Activated CD4-positive, alpha-beta memory T cell treated with anti-CD3 and anti-CD28 coated beads for 36 hours (primary cell): Measurements from ENCODE around the gene GFOD1. TPM values are rescaled to one million over a fixed set of nuclear protein-coding genes. Genes with fewer than 3 reads are reported as not detected.

Experiments
- CTCF ChIA-PET: fragments of 350-600 bp; sonication (Branson Sonifier 250); formaldehyde crosslinking; loops from one replicate; lab custom pipeline; 2021; ENCODE audit warnings: antibody characterized with exemption, inconsistent platforms; lab: Charles Lee
- POLR2A ChIA-PET: fragments of 350-600 bp; sonication (Branson Sonifier 250); formaldehyde crosslinking; loops from one replicate; lab custom pipeline; 2021; ENCODE audit warnings: antibody characterized with exemption; lab: Charles Lee
- DNase-seq: peaks from one replicate; pipeline ENCODE4 v3.0.0-alpha.2; 2020
- H3K27ac Mint-ChIP-seq: one replicate; pipeline ENCODE4 v1.8.0; 2021; ENCODE audit warnings: mixed read lengths
- H3K27me3 Mint-ChIP-seq: one replicate; pipeline ENCODE4 v1.8.0; 2021; ENCODE audit warnings: mixed read lengths
- H3K36me3 Mint-ChIP-seq: one replicate; pipeline ENCODE4 v1.8.0; 2021; ENCODE audit warnings: mixed read lengths
- H3K4me1 Mint-ChIP-seq: one replicate; pipeline ENCODE4 v1.8.0; 2021; ENCODE audit warnings: low read depth, mixed read lengths
- H3K4me3 Mint-ChIP-seq: one replicate; pipeline ENCODE4 v1.8.0; 2021; ENCODE audit warnings: mild to moderate bottlenecking, mixed read lengths
- H3K9me3 Mint-ChIP-seq: one replicate; pipeline ENCODE4 v1.8.0; 2021; ENCODE audit warnings: mixed read lengths
- intact Hi-C: fragments of 100-400 bp; cut with micrococcal nuclease; formaldehyde crosslinking; loops from one replicate; pipeline ENCODE4 v1.15.1; 2023
- total RNA-seq, 2 experiments: library from RNA; stranded (reverse); gene quantifications; one replicate each; pipeline ENCODE4 v1.2.3, GENCODE V29; 2021

GFOD1 gene
- total RNA-seq, 2 experiments from 2014 or later = 2.3 to 2.4 TPM

DNA sequence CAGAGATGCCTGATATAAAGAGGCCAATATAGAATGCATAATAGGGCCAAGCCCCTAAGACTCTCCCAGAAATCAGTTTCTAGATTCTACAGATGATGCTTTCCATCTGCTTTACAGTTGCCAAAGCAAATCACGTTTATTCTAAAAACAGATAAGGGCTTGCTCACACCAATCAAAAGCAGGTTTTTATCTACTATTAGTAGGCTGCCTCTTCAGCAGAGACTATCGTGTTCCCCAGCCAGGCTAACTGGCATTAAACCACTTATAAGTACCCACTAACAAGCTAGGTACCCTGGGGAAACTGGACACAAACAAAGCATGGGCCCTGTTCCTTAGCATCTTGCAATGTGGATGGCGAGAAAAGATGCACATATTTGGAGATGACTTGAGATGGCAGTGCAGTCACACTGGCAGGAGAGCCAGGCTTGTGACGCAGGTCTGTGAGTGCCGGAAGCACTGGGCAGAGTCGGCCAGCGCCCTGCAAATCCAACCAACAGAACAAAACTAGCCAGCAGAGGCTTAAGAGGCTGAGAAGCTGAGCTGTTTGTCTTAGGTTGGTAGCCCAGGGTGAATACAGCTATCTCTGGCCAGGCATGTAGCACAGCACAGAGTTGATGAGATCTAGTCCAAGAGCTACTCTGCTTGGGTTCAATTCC, 73.4 kb downstream of the GFOD1 start:
- Mint-ChIP-seq H3K4me3 (no peak overlapping the region), H3K4me1 (no peaks in the 10 kb centered on the region), H3K36me3 (no peaks in the 10 kb centered on the region), H3K27ac (no peak overlapping the region), H3K9me3 (no peaks in the 10 kb centered on the region), H3K27me3 (no peaks in the 10 kb centered on the region)
- POLR2A ChIA-PET = no interaction called here
- CTCF ChIA-PET = no interaction called here
- intact Hi-C loops = no loop called here
- DNase-seq = no peak

GRCh38 chr6:13413466-13413862, 73.9 kb downstream of the GFOD1 start:
- H3K9me3 Mint-ChIP-seq = no peaks in the 10 kb centered on the region
- POLR2A ChIA-PET = no interaction called here
- intact Hi-C loops = no loop called here
- no peaks in the 10 kb centered on the region for H3K36me3 Mint-ChIP-seq
- DNase-seq = no peak
- CTCF ChIA-PET = no interaction called here
- H3K4me3 Mint-ChIP-seq = no peak overlapping the region
- H3K27ac Mint-ChIP-seq = no peak overlapping the region
- H3K4me1 Mint-ChIP-seq = no peaks in the 10 kb centered on the region
- H3K27me3 Mint-ChIP-seq = no peaks in the 10 kb centered on the region

GRCh38 chr6:13412639-13413465, 74.5 kb downstream of the GFOD1 start:
- Mint-ChIP-seq H3K36me3 (no peaks in the 10 kb centered on the region), H3K27me3 (no peaks in the 10 kb centered on the region), H3K4me1 (no peaks in the 10 kb centered on the region), H3K9me3 (no peaks in the 10 kb centered on the region), H3K4me3 (no peak overlapping the region), H3K27ac (no peak overlapping the region)
- intact Hi-C loops = no loop called here
- POLR2A ChIA-PET = no interaction called here
- CTCF ChIA-PET = no interaction called here
- DNase-seq = no peak

- H3K27me3 Mint-ChIP-seq = no peaks in the 10 kb centered on the region
- intact Hi-C loops = no loop called here
- DNase-seq = no peak
- ChIA-PET POLR2A (no interaction called here), CTCF (interaction anchor here (0.8 kb wide), 1 partner anchor 61 kb away, joined by 3 read pairs; no protein-coding TSS in a partner anchor)
- H3K4me1 Mint-ChIP-seq = no peaks in the 10 kb centered on the region
- no peaks in the 10 kb centered on the region for H3K9me3 Mint-ChIP-seq
- no peak overlapping the region for H3K4me3 Mint-ChIP-seq
- H3K36me3 Mint-ChIP-seq = no peaks in the 10 kb centered on the region
- no peak overlapping the region for H3K27ac Mint-ChIP-seq
Measured at GRCh38 chr6:13412211-13412610, 75.2 kb downstream of the GFOD1 start.

GRCh38 chr6:13411484-13411883, 75.9 kb downstream of the GFOD1 start:
- intact Hi-C loops = no loop called here
- H3K36me3 Mint-ChIP-seq = no peaks in the 10 kb centered on the region
- ChIA-PET CTCF (interaction anchor here (0.8 kb wide), 1 partner anchor 61 kb away, joined by 3 read pairs; no protein-coding TSS in a partner anchor), POLR2A (no interaction called here)
- no peaks in the 10 kb centered on the region for H3K9me3 Mint-ChIP-seq
- H3K4me1 Mint-ChIP-seq = no peaks in the 10 kb centered on the region
- H3K27ac Mint-ChIP-seq = no peak overlapping the region
- no peaks in the 10 kb centered on the region for H3K27me3 Mint-ChIP-seq
- H3K4me3 Mint-ChIP-seq = no peak overlapping the region
- DNase-seq = no peak

GRCh38 chr6:13409991-13410390, 77.4 kb downstream of the GFOD1 start:
- CTCF ChIA-PET = no interaction called here
- no peaks in the 10 kb centered on the region for H3K4me1 Mint-ChIP-seq
- no peaks in the 10 kb centered on the region for H3K36me3 Mint-ChIP-seq
- DNase-seq = no peak
- H3K27me3 Mint-ChIP-seq = no peaks in the 10 kb centered on the region
- no peak overlapping the region for H3K4me3 Mint-ChIP-seq
- intact Hi-C loops = no loop called here
- no peaks in the 10 kb centered on the region for H3K9me3 Mint-ChIP-seq
- POLR2A ChIA-PET = no interaction called here
- H3K27ac Mint-ChIP-seq = no peak overlapping the region

- no peaks in the 10 kb centered on the region for H3K36me3 Mint-ChIP-seq
- H3K9me3 Mint-ChIP-seq = no peaks in the 10 kb centered on the region
- no peak overlapping the region for H3K4me3 Mint-ChIP-seq
- POLR2A ChIA-PET = no interaction called here
- no peak overlapping the region for H3K27ac Mint-ChIP-seq
- intact Hi-C loops = no loop called here
- CTCF ChIA-PET = no interaction called here
- H3K27me3 Mint-ChIP-seq = no peaks in the 10 kb centered on the region
- no peak for DNase-seq
- H3K4me1 Mint-ChIP-seq = no peaks in the 10 kb centered on the region
Measured at GRCh38 chr6:13407709-13408695, 79.4 kb downstream of the GFOD1 start.

DNA sequence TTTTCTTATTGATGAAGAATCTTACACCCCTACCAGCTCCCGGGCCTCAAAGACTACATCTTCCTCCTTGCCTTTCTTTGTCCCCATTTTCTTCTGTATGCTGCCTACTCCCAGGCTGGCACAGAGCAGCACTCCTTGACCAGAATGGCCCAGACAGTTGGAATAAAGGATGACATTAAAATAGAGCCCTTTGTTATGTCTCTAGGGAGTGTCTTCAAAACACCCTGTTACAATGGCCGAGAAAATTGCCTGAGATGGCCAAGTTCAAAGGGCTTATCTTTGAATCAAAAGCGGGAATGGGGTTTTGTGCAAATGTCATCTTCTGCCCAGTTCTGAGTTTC, 80.1 kb downstream of the GFOD1 start:
- H3K4me3 Mint-ChIP-seq = no peak overlapping the region
- ChIA-PET CTCF (interaction anchor here (0.6 kb wide), 1 partner anchor 420 kb away, joined by 3 read pairs; no protein-coding TSS in a partner anchor), POLR2A (interaction anchor here (1.0 kb wide), 1 partner anchor 9 kb away, joined by 3 read pairs; no protein-coding TSS in a partner anchor)
- H3K27me3 Mint-ChIP-seq = no peaks in the 10 kb centered on the region
- H3K27ac Mint-ChIP-seq = no peak overlapping the region
- DNase-seq = no peak
- intact Hi-C loops = no loop called here
- no peaks in the 10 kb centered on the region for H3K36me3 Mint-ChIP-seq
- H3K4me1 Mint-ChIP-seq = no peaks in the 10 kb centered on the region
- H3K9me3 Mint-ChIP-seq = no peaks in the 10 kb centered on the region

- H3K36me3 Mint-ChIP-seq = no peaks in the 10 kb centered on the region
- H3K4me1 Mint-ChIP-seq = no peaks in the 10 kb centered on the region
- no peak overlapping the region for H3K27ac Mint-ChIP-seq
- ChIA-PET CTCF (interaction anchor here (0.6 kb wide), 1 partner anchor 420 kb away, joined by 3 read pairs; no protein-coding TSS in a partner anchor), POLR2A (interaction anchor here (1.0 kb wide), 1 partner anchor 9 kb away, joined by 3 read pairs; no protein-coding TSS in a partner anchor)
- DNase-seq = no peak
- H3K4me3 Mint-ChIP-seq = no peak overlapping the region
- intact Hi-C loops = no loop called here
- H3K9me3 Mint-ChIP-seq = no peaks in the 10 kb centered on the region
- no peaks in the 10 kb centered on the region for H3K27me3 Mint-ChIP-seq
Measured at GRCh38 chr6:13406781-13407180, 80.6 kb downstream of the GFOD1 start.

DNA sequence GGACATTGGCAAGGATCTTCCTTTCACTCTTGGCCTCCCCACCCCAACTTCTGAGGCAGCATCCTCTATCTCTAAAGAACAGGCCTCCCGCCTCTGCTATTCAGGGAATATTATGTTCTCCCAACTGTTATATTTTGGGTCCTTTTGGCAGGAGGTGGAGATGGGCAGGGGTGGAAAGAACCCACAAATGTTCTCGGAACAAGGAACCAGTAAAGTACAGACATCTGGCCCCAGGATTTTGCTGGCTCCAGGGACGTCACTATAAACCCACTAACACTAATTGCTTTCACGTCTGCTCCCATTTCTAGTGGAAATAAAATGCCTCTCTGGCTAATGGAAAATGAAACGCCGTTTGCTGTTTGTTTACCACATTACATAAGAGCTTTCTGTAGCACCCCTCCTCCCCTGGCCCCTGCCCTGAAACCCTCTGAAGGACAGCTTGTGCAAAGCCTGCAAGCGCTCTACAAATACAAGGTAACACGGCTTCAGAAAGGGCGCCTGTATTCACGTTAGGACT, 81.4 kb downstream of the GFOD1 start:
- CTCF ChIA-PET = no interaction called here
- H3K4me3 Mint-ChIP-seq = no peak overlapping the region

GRCh38 chr6:13404892-13405254, 82.5 kb downstream of the GFOD1 start:
- H3K9me3 Mint-ChIP-seq = no peaks in the 10 kb centered on the region
- H3K27ac Mint-ChIP-seq = no peak overlapping the region
- intact Hi-C loops = no loop called here
- H3K36me3 Mint-ChIP-seq = no peaks in the 10 kb centered on the region
- H3K4me3 Mint-ChIP-seq = no peak overlapping the region
- no peak for DNase-seq
- CTCF ChIA-PET = no interaction called here
- H3K27me3 Mint-ChIP-seq = no peaks in the 10 kb centered on the region
- H3K4me1 Mint-ChIP-seq = peaks cover 7% of the 10 kb centered on the region
- POLR2A ChIA-PET = interaction anchor here (0.6 kb wide), 1 partner anchor 32 kb away, joined by 3 read pairs; no protein-coding TSS in a partner anchor

More for the DNA sequence above, 81.4 kb downstream of the GFOD1 start:
- no peak for DNase-seq
- peaks cover under 1% of the 10 kb centered on the region for H3K4me1 Mint-ChIP-seq
- no peak overlapping the region for H3K27ac Mint-ChIP-seq
- intact Hi-C loops = no loop called here
- no peaks in the 10 kb centered on the region for H3K36me3 Mint-ChIP-seq
- no peaks in the 10 kb centered on the region for H3K27me3 Mint-ChIP-seq
- POLR2A ChIA-PET = no interaction called here
- H3K9me3 Mint-ChIP-seq = no peaks in the 10 kb centered on the region
